Naive thymus-derived CD4-positive, alpha-beta T cell (primary cell): Measurements from ENCODE around the gene OBP2B. TPM values are rescaled to one million over a fixed set of nuclear protein-coding genes. Genes with fewer than 3 reads are reported as not detected.

Experiments used
- ATAC-seq: fragments of 150-1000 bp; cut with Tn5 transposase; 2 replicates; pipeline ENCODE4 v1.10.0; 2021; ENCODE audit warnings: mild to moderate bottlenecking, moderate library complexity
- CTCF ChIA-PET: fragments of 350-600 bp; sonication (Branson Sonifier 250); formaldehyde crosslinking; loops from one replicate; lab custom pipeline; 2021; ENCODE audit warnings: antibody characterized with exemption; lab: Charles Lee
- POLR2A ChIA-PET: fragments of 350-600 bp; sonication (Branson Sonifier 250); formaldehyde crosslinking; loops from one replicate; lab custom pipeline; 2021; ENCODE audit warnings: antibody characterized with exemption, inconsistent platforms; lab: Charles Lee
- DNase-seq, 9 donors: peaks; one replicate each; pipeline versions ENCODE4 v3.0.0 to v3.0.0-alpha.2; 2020 to 2022; ENCODE audit warnings: mixed read lengths in 1 of 9
- H3K27ac ChIP-seq: one replicate; pipeline ENCODE4 v1.7.0; 2013; ENCODE audit warnings: mild to moderate bottlenecking, low read depth, low read length, moderate library complexity
- H3K27me3 ChIP-seq, 2 donors: one replicate each; pipeline ENCODE4 v1.7.0; 2013; ENCODE audit warnings: low read length in 2 of 2, mild to moderate bottlenecking in 2 of 2, moderate library complexity in 2 of 2; ENCODE audit not compliant: control insufficient read depth in 2 of 2, insufficient read depth in 2 of 2
- H3K36me3 ChIP-seq, 3 experiments: 1 replicate in 2 of 3; 2 replicates in 1 of 3; pipeline ENCODE4 v1.7.0; 2013; ENCODE audit warnings: low read length in 3 of 3, mild to moderate bottlenecking in 3 of 3, moderate library complexity in 1 of 3; ENCODE audit not compliant: insufficient read depth in 3 of 3, control insufficient read depth in 2 of 3
- H3K4me1 ChIP-seq, 2 donors: one replicate each; pipeline ENCODE4 v1.7.0; 2013; ENCODE audit warnings: low read length in 2 of 2, mild to moderate bottlenecking in 2 of 2, moderate library complexity in 1 of 2; ENCODE audit not compliant: control insufficient read depth in 2 of 2, insufficient read depth in 2 of 2
- H3K4me3 ChIP-seq: 2 replicates; pipeline ENCODE4 v1.7.0; 2013; ENCODE audit warnings: mild to moderate bottlenecking, low read length
- H3K9me3 ChIP-seq, 3 experiments: 1 replicate in 2 of 3; 2 replicates in 1 of 3; pipeline ENCODE4 v1.7.0; 2013; ENCODE audit warnings: low read length in 3 of 3; ENCODE audit not compliant: control insufficient read depth in 2 of 3
- H3K27ac Mint-ChIP-seq, 9 donors: one replicate each; pipeline ENCODE4 v1.8.0; 2020 to 2022; ENCODE audit warnings: mixed read lengths in 9 of 9, mild to moderate bottlenecking in 8 of 9, moderate library complexity in 5 of 9, inconsistent platforms in 2 of 9
- H3K27me3 Mint-ChIP-seq, 5 donors: one replicate each; pipeline ENCODE4 v1.8.0; 2021 to 2022; ENCODE audit warnings: mixed read lengths in 5 of 5, mild to moderate bottlenecking in 1 of 5
- H3K36me3 Mint-ChIP-seq, 5 donors: one replicate each; pipeline ENCODE4 v1.8.0; 2020 to 2022; ENCODE audit warnings: mixed read lengths in 5 of 5, mild to moderate bottlenecking in 3 of 5, inconsistent platforms in 1 of 5
- H3K4me1 Mint-ChIP-seq, 7 donors: one replicate each; pipeline ENCODE4 v1.8.0; 2020 to 2022; ENCODE audit warnings: mixed read lengths in 7 of 7, mild to moderate bottlenecking in 3 of 7, inconsistent platforms in 1 of 7
- H3K4me3 Mint-ChIP-seq, 10 donors: one replicate each; pipeline ENCODE4 v1.8.0; 2020 to 2022; ENCODE audit warnings: mild to moderate bottlenecking in 10 of 10, mixed read lengths in 10 of 10, moderate library complexity in 6 of 10, inconsistent platforms in 2 of 10
- H3K9me3 Mint-ChIP-seq, 11 donors: one replicate each; pipeline ENCODE4 v1.8.0; 2020 to 2022; ENCODE audit warnings: mixed read lengths in 11 of 11, mild to moderate bottlenecking in 4 of 11, inconsistent platforms in 1 of 11, moderate library complexity in 1 of 11
- intact Hi-C, 2 donors: fragments of 100-400 bp; cut with micrococcal nuclease; formaldehyde crosslinking; loops; one replicate each; pipeline ENCODE4 v1.15.1; 2023
- polyA plus RNA-seq, 2 donors: library from polyadenylated mRNA; unstranded; fragments of 300-500 nt; fragmentation: Illumina TruSeq; gene quantifications; one replicate each; pipeline ENCODE4 v1.2.3, GENCODE V29; 2021
- total RNA-seq, 6 experiments: library from RNA in 5 of 6; stranded (reverse) in 5 of 6; gene quantifications; 1 replicate in 5 of 6; 2 replicates in 1 of 6; pipeline ENCODE4 v1.2.3 and lab custom pipeline; 2021 to 2026

The OBP2B gene
- total and polyA plus RNA-seq, 7 experiments from 2014 or later, result not detected

DNA sequence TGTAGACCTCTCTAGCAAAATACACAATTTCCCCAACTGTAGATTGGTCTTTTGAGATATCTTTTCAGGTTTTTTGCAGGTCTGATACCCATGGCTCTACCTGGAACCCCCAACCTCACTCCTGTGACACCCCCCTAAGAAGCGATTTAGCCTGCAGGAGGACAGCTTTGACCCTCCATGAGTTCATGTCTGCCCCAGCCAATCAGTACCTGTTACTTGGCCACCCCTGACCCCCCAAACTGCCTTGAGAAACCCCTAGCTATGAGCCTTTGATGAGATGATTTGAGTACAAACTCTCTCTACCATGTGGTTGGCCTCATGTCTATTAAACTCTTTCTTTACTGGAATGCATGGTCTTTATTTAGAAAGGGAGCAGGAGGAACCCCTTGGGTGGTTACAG lies 40.3 kb upstream of the OBP2B start:
- Mint-ChIP-seq H3K4me1 (peaks cover 0 to 29% (median 0%) of the 10 kb centered on the region in 7 donors), H3K27ac (peak overlapping the region in 1 of 9 donors; percentile 6), H3K36me3 (peaks cover 0 to 3% (median 0%) of the 10 kb centered on the region in 5 donors), H3K9me3 (no peaks in the 10 kb centered on the region), H3K4me3 (peak overlapping the region in 1 of 10 donors; percentile 35), H3K27me3 (peaks cover 5 to 16% (median 11%) of the 10 kb centered on the region in 5 donors)
- ATAC-seq, result no peak
- Histone ChIP-seq H3K27ac (no peak overlapping the region), H3K4me1 (no peaks in the 10 kb centered on the region), H3K27me3 (peaks cover 0 to 2% of the 10 kb centered on the region in 2 donors), H3K4me3 (no peak overlapping the region), H3K36me3 (no peaks in the 10 kb centered on the region), H3K9me3 (no peaks in the 10 kb centered on the region)
- ChIA-PET POLR2A (no interaction called here), CTCF (no interaction called here)
- intact Hi-C loops, result no loop called here
- no peak for DNase-seq

DNA sequence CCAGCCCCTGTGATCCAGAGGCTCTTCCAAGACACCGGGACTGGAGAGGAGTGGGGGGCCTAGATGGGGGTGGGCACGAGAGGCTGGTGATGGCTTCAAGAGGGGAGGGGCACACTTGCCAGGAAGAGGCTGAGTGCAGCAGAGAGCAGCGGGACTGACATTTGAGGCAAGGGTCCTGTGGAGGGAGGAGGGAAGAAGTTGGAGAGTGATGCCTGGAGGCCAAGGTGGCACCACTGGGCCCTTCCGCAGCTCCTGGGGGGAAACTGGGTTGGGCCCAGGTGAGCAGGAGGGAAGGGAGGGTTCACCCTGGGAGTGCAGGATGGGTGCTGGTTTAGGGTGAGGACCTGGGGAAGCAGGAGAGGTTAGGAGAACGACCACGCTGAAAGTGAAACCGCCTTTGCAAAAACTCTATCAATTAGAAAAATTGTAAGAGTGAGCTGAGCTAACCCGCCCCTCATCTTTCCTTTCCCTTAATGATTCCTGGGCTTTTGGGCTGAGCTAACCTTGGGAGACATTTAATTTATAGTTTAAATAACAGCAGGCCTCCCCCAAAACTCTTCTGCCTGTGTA lies 39.8 kb upstream of the OBP2B start:
- no peaks in the 10 kb centered on the region for H3K36me3 ChIP-seq
- ChIA-PET CTCF (no interaction called here), POLR2A (interaction anchor here (0.6 kb wide), 1 partner anchor 1248 kb away, joined by 3 read pairs; no protein-coding TSS in a partner anchor)
- H3K4me3 ChIP-seq, result no peak overlapping the region
- ATAC-seq, result no peak
- Mint-ChIP-seq H3K27me3 (peaks cover 7 to 22% (median 11%) of the 10 kb centered on the region in 5 donors), H3K9me3 (no peaks in the 10 kb centered on the region), H3K27ac (peak overlapping the region in 1 of 9 donors; percentile 16), H3K4me1 (peaks cover 0 to 29% (median 0%) of the 10 kb centered on the region in 7 donors), H3K36me3 (peaks cover 0 to 3% (median 0%) of the 10 kb centered on the region in 5 donors), H3K4me3 (peak overlapping the region in 1 of 10 donors; percentile 23)
- DNase-seq, result no peak
- peaks cover 0 to 2% of the 10 kb centered on the region in 2 donors for H3K27me3 ChIP-seq
- no peaks in the 10 kb centered on the region for H3K4me1 ChIP-seq
- intact Hi-C loops, result no loop called here
- no peak overlapping the region for H3K27ac ChIP-seq
- H3K9me3 ChIP-seq, result no peaks in the 10 kb centered on the region

DNA sequence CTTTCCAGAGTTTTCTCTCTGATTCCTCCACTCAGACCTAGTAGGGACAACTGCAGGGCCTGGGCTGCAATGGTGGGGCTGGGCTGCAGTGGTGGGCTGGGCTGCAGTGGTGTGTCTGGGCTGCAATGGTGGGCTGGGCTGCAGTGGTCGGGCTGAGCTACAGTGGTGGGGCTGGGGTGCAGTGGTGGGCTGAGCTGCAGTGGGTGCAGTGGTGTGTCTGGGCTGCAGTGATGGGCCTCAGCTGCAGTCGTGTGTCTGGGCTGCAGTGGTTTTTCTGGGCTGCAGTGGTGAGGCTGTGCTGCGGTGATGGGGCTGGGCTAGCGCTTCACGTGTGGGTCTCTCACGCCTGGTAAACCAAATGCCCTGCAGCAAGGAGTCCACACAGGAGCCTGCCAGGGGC lies 38.6 kb upstream of the OBP2B start:
- peaks cover 0 to 21% (median 0%) of the 10 kb centered on the region in 7 donors for H3K4me1 Mint-ChIP-seq
- Histone ChIP-seq H3K36me3 (no peaks in the 10 kb centered on the region), H3K27me3 (peaks cover 0 to 2% of the 10 kb centered on the region in 2 donors), H3K4me3 (no peak overlapping the region), H3K9me3 (no peaks in the 10 kb centered on the region), H3K27ac (no peak overlapping the region), H3K4me1 (no peaks in the 10 kb centered on the region)
- intact Hi-C loops, result no loop called here
- H3K27me3 Mint-ChIP-seq, result peaks cover 7 to 33% (median 12%) of the 10 kb centered on the region in 5 donors
- no peak overlapping the region for H3K4me3 Mint-ChIP-seq
- no peak overlapping the region for H3K27ac Mint-ChIP-seq
- ChIA-PET POLR2A (no interaction called here), CTCF (no interaction called here)
- ATAC-seq, result no peak
- DNase-seq, result no peak
- H3K36me3 Mint-ChIP-seq, result peaks cover 0 to 3% (median 0%) of the 10 kb centered on the region in 5 donors
- no peaks in the 10 kb centered on the region for H3K9me3 Mint-ChIP-seq

DNA sequence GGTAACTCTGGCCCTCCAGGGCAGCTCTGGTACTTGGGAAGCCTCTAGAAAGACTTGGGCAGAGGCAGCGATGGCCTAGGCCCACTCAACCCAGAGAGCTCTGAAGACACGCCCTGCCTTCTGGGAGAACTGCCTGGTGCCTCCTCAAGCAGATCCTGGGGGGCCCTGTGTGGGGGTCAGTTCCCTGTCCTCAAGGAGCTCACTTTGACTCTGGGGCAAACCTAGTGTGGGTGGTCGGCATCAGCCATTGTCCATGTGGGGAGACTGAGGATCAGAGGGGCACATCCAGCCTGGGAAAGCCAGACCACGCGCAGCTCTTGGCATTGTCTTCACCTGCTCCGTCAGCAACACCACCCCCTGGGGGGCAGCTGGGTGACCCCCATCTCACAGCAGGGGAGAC lies 37.9 kb upstream of the OBP2B start:
- H3K36me3 ChIP-seq, result no peaks in the 10 kb centered on the region
- ChIA-PET POLR2A (no interaction called here), CTCF (no interaction called here)
- H3K27ac ChIP-seq, result no peak overlapping the region
- H3K9me3 ChIP-seq, result no peaks in the 10 kb centered on the region
- no peak overlapping the region for H3K4me3 Mint-ChIP-seq
- H3K4me1 Mint-ChIP-seq, result peaks cover 0 to 21% (median 0%) of the 10 kb centered on the region in 7 donors
- H3K27me3 Mint-ChIP-seq, result peaks cover 10 to 36% (median 15%) of the 10 kb centered on the region in 5 donors
- no peak for DNase-seq
- no peak for ATAC-seq
- no peaks in the 10 kb centered on the region for H3K9me3 Mint-ChIP-seq
- peak overlapping the region in 1 of 9 donors; percentile 25 for H3K27ac Mint-ChIP-seq
- no peaks in the 10 kb centered on the region for H3K4me1 ChIP-seq
- H3K4me3 ChIP-seq, result no peak overlapping the region
- H3K36me3 Mint-ChIP-seq, result peaks cover 0 to 3% (median 0%) of the 10 kb centered on the region in 5 donors
- intact Hi-C loops, result no loop called here
- peaks cover 0 to 3% of the 10 kb centered on the region in 2 donors for H3K27me3 ChIP-seq

DNA sequence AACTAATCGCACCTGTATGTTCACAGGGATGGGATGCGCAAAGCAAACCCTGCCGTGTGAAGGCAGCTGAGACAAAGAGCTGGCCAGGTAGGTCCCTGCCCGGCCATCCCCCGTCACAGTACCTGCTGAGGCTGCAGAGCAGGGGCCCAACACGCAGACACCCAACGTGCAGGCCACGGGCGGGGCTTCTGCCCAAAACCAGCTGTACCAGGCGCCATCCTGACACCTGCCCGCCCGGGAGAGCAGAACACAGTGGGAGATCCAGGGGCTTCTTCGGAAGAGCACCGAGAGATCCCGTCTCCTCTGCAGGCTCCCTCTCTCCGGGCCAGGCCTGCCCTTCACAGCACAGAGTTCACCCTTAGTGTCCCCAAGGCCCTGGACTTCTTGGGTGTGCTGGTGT lies 37.5 kb upstream of the OBP2B start:
- H3K27me3 ChIP-seq, result peaks cover 0 to 6% of the 10 kb centered on the region in 2 donors
- H3K36me3 Mint-ChIP-seq, result peaks cover 0 to 3% (median 0%) of the 10 kb centered on the region in 5 donors
- peaks cover 0 to 21% (median 0%) of the 10 kb centered on the region in 7 donors for H3K4me1 Mint-ChIP-seq
- POLR2A ChIA-PET, result no interaction called here
- H3K4me3 ChIP-seq, result no peak overlapping the region
- H3K27me3 Mint-ChIP-seq, result peaks cover 14 to 38% (median 16%) of the 10 kb centered on the region in 5 donors
- CTCF ChIA-PET, result no interaction called here
- H3K4me3 Mint-ChIP-seq, result no peak overlapping the region
- no peak for DNase-seq
- H3K4me1 ChIP-seq, result no peaks in the 10 kb centered on the region
- no peaks in the 10 kb centered on the region for H3K36me3 ChIP-seq
- H3K27ac Mint-ChIP-seq, result no peak overlapping the region
- no peak overlapping the region for H3K27ac ChIP-seq
- intact Hi-C loops, result no loop called here
- H3K9me3 ChIP-seq, result no peaks in the 10 kb centered on the region
- ATAC-seq, result no peak
- H3K9me3 Mint-ChIP-seq, result no peaks in the 10 kb centered on the region

DNA sequence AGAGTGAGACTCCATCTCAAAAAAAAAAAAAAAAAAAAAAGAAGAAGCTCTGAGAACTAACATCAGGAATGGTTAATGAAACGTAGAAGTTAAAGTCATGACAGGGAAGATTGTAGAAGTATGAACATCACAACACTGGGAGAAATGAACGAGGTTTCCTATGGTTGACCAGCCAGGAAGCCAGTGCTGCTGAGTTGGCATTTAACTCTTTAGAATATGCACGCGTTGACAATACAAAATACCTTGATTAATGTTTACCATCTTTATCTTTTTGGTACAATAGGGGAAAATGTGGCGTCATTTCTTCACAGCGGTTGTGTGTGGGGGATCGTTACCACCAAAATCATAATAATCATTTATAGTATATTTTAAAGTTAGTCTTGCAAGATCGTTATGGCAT lies 33.9 kb upstream of the OBP2B start:
- H3K9me3 ChIP-seq, result no peaks in the 10 kb centered on the region
- no peak for DNase-seq
- no peak for ATAC-seq
- H3K4me1 Mint-ChIP-seq, result peaks cover 0 to 11% (median 7%) of the 10 kb centered on the region in 7 donors
- no peak overlapping the region for H3K27ac Mint-ChIP-seq
- no peaks in the 10 kb centered on the region for H3K9me3 Mint-ChIP-seq
- no peak overlapping the region for H3K4me3 Mint-ChIP-seq
- ChIA-PET POLR2A (no interaction called here), CTCF (no interaction called here)
- H3K27ac ChIP-seq, result no peak overlapping the region
- H3K36me3 ChIP-seq, result no peaks in the 10 kb centered on the region
- peaks cover 0 to 3% of the 10 kb centered on the region in 2 donors for H3K4me1 ChIP-seq
- H3K27me3 ChIP-seq, result peaks cover 0 to 3% of the 10 kb centered on the region in 2 donors
- no peak overlapping the region for H3K4me3 ChIP-seq
- H3K27me3 Mint-ChIP-seq, result peaks cover 9 to 30% (median 16%) of the 10 kb centered on the region in 5 donors
- no peaks in the 10 kb centered on the region for H3K36me3 Mint-ChIP-seq
- intact Hi-C loops, result no loop called here

DNA sequence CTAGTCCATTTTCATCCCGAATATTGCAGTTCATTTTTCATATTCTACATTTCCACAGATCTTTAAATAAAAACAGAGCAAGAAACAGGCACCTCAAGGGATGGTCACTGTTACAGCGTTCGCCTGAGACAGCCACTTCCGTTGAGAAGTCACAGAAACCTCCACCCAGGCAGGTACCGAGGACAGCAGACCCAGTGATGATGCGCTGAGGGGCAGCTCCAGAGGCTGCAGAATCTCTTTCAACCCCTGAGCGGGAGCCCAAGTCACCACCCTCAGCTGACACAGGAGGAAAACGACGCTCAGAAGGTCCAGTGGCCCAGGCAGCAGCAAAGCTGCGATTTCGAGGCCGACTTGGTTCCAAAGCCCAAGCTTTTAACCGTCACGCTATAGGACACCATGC lies 33.2 kb upstream of the OBP2B start:
- no peaks in the 10 kb centered on the region for H3K36me3 ChIP-seq
- no peak overlapping the region for H3K27ac ChIP-seq
- no peaks in the 10 kb centered on the region for H3K9me3 ChIP-seq
- ChIA-PET POLR2A (no interaction called here), CTCF (no interaction called here)
- peaks cover 0 to 3% of the 10 kb centered on the region in 2 donors for H3K27me3 ChIP-seq
- no peak overlapping the region for H3K27ac Mint-ChIP-seq
- peaks cover 0 to 17% (median 8%) of the 10 kb centered on the region in 7 donors for H3K4me1 Mint-ChIP-seq
- intact Hi-C loops, result no loop called here
- H3K27me3 Mint-ChIP-seq, result peaks cover 9 to 33% (median 22%) of the 10 kb centered on the region in 5 donors
- ATAC-seq, result no peak
- H3K4me3 ChIP-seq, result no peak overlapping the region
- peaks cover 0 to 3% of the 10 kb centered on the region in 2 donors for H3K4me1 ChIP-seq
- H3K9me3 Mint-ChIP-seq, result no peaks in the 10 kb centered on the region
- no peak for DNase-seq
- no peaks in the 10 kb centered on the region for H3K36me3 Mint-ChIP-seq
- H3K4me3 Mint-ChIP-seq, result no peak overlapping the region
